Measurements from ENCODE around the gene SLC12A9.

DNA sequence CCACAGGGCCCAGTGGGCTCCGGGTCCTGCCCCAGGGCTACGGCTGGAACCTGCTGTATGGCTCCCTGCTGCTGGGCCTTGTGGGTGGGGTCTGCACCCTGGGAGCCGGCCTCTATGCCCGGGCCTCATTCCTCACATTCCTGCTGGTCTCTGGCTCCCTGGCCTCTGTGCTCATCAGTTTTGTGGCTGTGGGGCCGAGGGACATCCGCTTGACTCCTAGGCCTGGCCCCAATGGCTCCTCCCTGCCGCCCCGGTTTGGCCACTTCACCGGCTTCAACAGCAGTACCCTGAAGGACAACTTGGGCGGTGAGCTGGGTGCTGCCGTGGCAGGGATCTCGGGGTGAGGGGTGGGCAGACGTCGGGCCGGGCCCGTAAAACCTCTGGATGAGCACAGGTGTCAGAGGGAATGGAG is 4.4 kb downstream of the SLC12A9 start:
- TF ChIP-seq, protein P1, sequence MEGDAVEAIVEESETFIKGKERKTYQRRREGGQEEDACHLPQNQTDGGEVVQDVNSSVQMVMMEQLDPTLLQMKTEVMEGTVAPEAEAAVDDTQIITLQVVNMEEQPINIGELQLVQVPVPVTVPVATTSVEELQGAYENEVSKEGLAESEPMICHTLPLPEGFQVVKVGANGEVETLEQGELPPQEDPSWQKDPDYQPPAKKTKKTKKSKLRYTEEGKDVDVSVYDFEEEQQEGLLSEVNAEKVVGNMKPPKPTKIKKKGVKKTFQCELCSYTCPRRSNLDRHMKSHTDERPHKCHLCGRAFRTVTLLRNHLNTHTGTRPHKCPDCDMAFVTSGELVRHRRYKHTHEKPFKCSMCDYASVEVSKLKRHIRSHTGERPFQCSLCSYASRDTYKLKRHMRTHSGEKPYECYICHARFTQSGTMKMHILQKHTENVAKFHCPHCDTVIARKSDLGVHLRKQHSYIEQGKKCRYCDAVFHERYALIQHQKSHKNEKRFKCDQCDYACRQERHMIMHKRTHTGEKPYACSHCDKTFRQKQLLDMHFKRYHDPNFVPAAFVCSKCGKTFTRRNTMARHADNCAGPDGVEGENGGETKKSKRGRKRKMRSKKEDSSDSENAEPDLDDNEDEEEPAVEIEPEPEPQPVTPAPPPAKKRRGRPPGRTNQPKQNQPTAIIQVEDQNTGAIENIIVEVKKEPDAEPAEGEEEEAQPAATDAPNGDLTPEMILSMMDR (tag by site-specific recombination; IDR thresholded peaks at IDR 0.05), result no peak
- TF ChIP-seq, protein P2, sequence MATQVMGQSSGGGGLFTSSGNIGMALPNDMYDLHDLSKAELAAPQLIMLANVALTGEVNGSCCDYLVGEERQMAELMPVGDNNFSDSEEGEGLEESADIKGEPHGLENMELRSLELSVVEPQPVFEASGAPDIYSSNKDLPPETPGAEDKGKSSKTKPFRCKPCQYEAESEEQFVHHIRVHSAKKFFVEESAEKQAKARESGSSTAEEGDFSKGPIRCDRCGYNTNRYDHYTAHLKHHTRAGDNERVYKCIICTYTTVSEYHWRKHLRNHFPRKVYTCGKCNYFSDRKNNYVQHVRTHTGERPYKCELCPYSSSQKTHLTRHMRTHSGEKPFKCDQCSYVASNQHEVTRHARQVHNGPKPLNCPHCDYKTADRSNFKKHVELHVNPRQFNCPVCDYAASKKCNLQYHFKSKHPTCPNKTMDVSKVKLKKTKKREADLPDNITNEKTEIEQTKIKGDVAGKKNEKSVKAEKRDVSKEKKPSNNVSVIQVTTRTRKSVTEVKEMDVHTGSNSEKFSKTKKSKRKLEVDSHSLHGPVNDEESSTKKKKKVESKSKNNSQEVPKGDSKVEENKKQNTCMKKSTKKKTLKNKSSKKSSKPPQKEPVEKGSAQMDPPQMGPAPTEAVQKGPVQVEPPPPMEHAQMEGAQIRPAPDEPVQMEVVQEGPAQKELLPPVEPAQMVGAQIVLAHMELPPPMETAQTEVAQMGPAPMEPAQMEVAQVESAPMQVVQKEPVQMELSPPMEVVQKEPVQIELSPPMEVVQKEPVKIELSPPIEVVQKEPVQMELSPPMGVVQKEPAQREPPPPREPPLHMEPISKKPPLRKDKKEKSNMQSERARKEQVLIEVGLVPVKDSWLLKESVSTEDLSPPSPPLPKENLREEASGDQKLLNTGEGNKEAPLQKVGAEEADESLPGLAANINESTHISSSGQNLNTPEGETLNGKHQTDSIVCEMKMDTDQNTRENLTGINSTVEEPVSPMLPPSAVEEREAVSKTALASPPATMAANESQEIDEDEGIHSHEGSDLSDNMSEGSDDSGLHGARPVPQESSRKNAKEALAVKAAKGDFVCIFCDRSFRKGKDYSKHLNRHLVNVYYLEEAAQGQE (tag by site-specific recombination; IDR thresholded peaks at IDR 0.05), result no peak
- TF ChIP-seq PRDM1 (tag by site-specific recombination; IDR thresholded peaks at IDR 0.05) (no peak), ZNF776 (tag by site-specific recombination; IDR thresholded peaks at IDR 0.05; ENCODE audit: borderline replicate concordance) (no peak), ZNF660 (tag by site-specific recombination; IDR thresholded peaks at IDR 0.05) (no peak), ZNF600 (tag by site-specific recombination; IDR thresholded peaks at IDR 0.05) (no peak), ZNF121 (tag by site-specific recombination; IDR thresholded peaks at IDR 0.05) (no peak)
